Germinal center (tissue), 1 donor: Measurements from ENCODE around the gene ADAMTS2.

Experiments used
- DNase-seq: peaks from one replicate; pipeline ENCODE4 v3.0.0; 2012; ENCODE audit warnings: mixed read lengths, low spot score

The ADAMTS2 gene

GRCh38 chr5:179278546-179278945 is 66.7 kb downstream of the ADAMTS2 start:
- no peak for DNase-seq

DNA sequence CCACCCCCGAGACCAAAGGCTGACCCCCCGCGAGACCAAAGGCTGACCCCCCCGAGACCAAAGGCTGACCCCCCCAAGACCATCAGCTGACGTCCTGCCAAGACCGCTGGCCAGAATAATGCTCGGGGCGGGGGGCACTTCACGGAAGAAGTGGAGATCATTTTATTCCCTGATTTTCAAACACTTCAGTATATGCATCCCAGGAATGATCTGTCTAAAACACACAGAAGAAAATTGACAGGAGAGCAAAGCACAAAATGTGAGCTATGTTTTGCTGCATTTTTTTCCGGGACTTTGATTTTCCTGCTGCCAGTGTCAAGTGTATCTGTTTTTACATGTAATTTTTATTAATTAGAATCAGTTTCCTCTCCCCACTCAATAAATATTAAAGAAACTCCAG is 67.1 kb downstream of the ADAMTS2 start:
- DNase-seq, result no peak

DNA sequence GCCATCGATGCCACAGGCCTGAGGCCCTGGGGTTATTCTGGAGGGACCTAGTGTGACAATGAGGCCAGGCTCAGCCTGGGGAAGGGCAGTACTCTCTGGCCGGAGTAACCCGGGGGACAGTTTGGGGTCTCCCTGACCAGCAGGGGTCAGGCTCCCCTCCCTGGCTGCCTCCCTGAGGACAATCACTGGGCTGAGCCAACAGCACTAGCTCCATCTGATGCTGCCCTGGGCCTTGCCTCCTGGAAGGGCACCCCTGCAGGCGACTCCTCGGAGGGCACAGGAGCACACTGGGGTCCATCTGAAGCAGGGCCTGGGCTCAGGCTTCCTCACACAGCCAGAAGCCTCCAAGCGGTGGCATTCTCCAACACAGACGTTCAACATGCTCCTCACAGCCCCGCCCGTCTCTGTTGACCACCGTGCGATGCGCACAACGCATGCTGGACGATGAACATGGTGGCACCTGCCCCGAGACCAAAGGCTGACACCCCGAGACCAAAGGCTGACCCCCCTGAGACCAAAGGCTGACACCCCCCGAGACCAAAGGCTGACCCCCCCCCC is 68.3 kb downstream of the ADAMTS2 start:
- DNase-seq, result no peak

DNA sequence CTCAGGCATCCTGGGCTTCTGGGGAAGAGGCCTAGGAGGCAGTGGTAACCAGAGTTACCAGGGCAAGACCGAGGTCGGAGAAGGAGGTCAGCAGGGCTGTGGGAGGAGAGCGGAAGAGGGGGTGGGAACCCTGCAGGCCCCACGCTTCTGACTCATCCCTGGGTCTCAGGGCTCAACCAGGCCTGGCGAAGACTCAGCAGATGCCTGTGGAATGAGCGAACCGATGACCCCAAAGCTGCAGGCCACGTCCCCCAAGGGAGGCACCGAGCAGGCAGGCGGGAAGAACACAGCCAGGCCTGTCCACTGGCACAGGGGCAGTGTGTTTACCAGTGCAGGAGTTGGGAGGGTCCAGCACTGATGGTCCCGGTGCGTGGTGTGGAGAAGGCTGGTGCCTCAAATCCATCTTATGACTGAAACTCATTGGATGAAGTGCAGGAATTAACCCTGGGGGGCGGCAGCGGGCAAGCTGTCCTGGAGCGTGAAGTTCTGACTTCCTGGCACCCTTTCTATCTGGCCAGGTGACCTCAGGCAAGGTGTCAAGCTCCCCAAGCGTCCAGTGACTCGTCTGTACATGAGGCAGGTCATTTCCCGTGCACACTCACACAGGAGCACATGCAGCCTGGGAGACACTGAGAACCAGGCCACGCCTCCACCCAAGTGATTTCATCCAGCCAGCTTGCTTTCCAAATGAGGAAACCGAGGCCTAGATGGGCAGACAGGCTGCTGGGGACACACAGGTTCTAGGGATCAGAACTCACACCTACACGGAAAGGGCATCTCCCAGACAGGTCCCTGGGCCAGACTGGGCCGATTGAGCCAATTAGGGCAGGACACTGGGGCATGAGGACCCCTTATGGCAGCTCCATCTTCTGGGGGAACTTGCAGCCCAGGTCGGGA is 69.1 kb downstream of the ADAMTS2 start:
- no peak for DNase-seq

GRCh38 chr5:179275381-179275878 is 69.8 kb downstream of the ADAMTS2 start:
- no peak for DNase-seq

- no peak for DNase-seq
Measured at GRCh38 chr5:179274321-179275315, 70.6 kb downstream of the ADAMTS2 start.

GRCh38 chr5:179273441-179274145 is 71.7 kb downstream of the ADAMTS2 start:
- no peak for DNase-seq

- no peak for DNase-seq
Measured at GRCh38 chr5:179273073-179273435, 72.2 kb downstream of the ADAMTS2 start.

DNA sequence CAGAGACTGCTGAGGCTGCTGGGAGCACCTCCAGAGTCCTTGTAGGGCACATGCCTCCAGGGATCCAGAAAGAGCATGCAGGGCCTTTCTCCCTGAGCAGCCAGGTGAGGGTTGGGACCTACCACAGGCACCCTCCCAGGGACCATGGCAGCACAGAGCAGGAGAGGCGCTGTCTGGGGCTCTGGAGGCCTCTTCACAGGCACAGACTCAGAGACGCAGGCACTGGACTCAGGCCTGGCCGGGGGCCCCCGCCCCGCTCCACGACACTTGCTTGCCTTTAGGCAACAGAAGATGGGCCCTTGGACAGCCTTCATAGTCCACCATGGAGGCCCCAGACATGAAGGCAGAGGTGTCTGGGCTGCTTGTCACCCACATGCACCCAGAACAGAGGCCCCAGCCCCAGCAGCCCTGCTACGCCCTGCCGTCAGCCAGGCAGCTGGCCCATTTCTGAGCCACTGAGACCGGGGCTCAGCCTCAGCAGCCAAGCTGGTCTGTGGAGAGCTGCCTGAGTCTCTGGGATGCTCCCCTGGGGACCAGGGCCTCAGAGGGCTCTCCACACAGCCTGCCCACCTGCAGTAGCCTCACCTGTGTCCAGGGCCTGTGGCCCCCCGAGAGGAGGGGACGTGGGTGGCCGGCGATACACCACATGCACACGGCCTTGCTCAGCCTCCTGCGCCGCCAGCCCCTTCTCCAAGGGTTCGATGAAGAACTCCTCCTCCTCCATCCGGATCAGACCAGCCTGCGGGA is 72.8 kb downstream of the ADAMTS2 start:
- no peak for DNase-seq

- DNase-seq, result no peak
Measured at GRCh38 chr5:179271821-179272325, 73.4 kb downstream of the ADAMTS2 start.

DNA sequence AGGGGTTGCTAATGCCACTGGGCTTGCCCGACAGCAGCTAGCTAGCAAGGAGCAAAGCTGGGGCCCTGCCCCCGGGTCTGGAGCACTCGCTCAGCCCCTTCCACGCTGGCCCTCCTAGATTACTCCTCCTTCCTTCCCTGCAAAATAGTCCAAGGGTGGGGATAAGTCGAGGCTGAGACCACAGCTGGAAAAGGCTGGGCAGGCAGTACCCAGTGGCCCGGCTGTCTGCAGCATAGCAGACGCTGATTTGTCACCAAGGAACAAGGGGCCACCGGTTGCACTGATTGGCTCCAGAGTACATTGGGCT is 73.9 kb downstream of the ADAMTS2 start:
- DNase-seq, result no peak

GRCh38 chr5:179270581-179271427 is 74.5 kb downstream of the ADAMTS2 start:
- DNase-seq, result no peak

GRCh38 chr5:179269781-179270543 is 75.3 kb downstream of the ADAMTS2 start:
- no peak for DNase-seq

DNA sequence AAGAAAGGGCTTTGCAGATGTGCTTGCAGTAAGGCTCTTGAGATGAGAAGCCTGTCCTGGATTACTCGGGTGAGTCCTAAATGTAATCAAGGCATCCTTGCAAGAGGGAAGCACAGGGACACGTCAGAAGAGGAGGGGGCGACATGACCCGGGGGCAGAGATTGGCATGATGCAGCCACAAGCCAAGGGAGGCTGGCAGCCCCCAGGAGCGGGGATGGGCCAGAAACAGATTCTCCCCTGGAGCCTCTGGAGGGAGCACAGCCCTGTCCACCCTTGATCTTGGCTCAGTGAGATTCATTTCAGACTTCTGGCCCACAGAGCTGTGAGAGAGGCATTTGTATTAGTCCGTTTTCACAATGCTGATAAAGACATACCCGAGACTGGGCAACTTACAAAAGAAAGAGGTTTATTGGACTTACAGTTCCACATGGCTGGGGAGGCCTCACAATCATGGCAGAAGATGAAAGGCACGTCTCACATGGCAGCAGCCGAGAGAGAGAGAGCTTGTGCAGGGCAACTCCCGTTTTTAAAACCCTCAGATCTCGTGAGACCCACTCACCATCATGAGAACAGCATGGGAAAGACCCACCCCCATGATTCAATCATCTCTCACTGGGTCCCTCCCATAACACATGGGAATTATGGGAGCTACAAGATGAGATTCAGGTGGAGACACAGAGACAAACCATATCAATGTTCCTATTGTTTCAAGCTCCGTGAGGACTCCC is 76.1 kb downstream of the ADAMTS2 start:
- DNase-seq, result no peak

DNA sequence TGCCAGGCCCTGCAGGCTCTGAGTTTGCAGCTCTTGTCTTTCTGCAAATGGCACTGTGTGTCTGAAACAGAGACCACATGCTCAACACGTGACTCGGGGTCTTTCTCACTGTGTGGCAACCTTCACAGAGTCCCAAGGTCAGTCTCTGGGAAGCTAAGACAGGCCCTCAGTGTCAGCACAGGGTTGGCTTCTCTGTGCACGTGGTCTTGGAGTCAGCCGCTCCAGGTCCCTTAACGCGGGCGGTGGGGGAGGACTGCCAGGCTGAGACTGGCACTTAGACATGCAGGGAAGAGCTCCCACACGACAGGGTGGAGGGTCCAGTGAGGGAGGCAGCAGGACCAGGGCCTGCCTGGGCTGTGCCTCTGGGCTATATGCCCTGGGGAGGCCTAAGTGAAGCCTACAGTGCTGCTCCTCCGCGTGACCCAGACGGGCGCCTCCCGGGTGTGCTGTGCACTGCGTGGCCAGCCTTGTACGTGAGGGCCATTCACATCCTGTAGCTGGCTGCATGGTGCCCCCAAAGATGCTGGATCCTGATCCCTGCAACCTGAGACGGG is 76.8 kb downstream of the ADAMTS2 start:
- DNase-seq, result no peak

DNA sequence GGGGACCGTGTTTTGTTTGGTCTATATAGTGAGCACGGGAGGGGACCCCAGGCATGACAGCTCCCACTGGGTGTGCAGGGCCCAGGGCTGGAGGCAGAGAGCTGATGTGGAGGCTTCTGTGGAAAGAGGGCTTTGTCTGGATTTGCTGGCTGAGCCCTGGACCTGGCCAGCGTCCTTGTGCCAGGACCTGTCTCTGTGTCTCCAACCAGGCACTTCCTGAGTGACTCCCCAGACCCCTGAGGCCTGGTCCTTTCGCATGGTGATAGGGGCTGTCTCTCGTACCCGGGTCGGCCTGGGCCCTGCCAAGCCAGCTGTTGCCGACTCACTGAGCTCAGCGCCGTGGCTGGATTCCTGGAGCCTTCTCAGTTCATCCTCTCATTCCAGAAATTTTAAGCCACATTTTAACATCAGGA is 77.6 kb downstream of the ADAMTS2 start:
- DNase-seq, result no peak

DNA sequence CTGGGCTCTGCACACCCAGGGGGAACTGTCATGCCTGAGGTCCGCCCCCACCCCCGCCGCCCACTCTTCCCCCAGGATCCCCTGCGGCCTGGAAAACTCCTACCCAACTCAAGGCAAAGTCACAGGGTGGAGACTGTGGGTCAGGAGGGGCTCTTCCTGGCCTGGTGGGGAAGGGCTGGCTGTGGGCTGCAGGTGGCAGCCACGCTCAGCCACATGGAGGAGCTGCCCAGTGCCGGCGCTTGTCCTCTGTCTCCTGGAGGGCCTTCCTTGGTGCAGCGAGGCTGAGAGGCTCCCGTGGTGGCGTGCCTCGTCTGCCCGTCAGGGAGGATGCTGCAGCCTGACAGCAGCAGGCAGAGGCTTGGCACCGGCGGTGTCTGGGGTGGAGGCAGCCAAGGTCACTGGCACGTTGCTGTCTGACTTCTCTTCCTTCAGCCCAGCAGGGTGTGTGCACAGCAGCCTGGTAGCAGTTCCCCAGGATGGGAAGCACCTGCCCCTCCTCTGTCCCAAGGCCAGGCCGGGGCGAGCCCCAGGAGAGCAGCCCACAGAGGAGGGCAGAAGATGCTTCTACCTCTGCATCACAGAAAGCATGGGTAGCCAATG is 78.1 kb downstream of the ADAMTS2 start:
- no peak for DNase-seq
